Measurements from ENCODE around the gene RAB26. TPM values are rescaled to one million over a fixed set of nuclear protein-coding genes. Genes with fewer than 3 reads are reported as not detected.

RAB26 gene
- total RNA-seq, 1 donor from 2014 or later: 1.5 TPM

DNA sequence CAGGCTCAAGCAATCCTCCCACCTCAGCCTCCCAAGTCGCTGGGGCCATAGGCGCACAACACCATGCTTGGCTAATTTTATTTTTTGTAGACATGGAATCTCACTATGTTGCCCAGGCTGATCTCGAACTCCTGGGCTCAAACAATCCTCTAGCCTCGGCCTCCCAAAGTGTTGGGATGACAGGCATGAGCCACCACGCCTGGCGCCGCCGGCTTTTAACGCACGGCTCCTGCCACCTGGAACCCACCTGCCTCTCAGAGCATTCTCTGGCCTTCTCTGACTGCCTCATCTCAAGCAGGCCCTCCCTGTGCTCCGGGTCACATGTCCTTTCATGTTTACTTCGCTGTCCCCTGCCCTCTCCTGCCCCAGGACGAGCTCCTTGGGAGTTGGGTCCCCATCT lies 37.6 kb downstream of the RAB26 start:
- no peak for TF ChIP-seq POLR2A (IDR thresholded peaks at IDR 0.05)
- TF ChIP-seq, protein P1, sequence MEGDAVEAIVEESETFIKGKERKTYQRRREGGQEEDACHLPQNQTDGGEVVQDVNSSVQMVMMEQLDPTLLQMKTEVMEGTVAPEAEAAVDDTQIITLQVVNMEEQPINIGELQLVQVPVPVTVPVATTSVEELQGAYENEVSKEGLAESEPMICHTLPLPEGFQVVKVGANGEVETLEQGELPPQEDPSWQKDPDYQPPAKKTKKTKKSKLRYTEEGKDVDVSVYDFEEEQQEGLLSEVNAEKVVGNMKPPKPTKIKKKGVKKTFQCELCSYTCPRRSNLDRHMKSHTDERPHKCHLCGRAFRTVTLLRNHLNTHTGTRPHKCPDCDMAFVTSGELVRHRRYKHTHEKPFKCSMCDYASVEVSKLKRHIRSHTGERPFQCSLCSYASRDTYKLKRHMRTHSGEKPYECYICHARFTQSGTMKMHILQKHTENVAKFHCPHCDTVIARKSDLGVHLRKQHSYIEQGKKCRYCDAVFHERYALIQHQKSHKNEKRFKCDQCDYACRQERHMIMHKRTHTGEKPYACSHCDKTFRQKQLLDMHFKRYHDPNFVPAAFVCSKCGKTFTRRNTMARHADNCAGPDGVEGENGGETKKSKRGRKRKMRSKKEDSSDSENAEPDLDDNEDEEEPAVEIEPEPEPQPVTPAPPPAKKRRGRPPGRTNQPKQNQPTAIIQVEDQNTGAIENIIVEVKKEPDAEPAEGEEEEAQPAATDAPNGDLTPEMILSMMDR (IDR thresholded peaks at IDR 0.05): no peak
- no peak for TF ChIP-seq POLR2AphosphoS5 (IDR thresholded peaks at IDR 0.05; ENCODE audit: insufficient read depth in 1 of 2, low read depth in 1 of 2)
- Histone ChIP-seq H3K36me3 (no peaks in the 10 kb centered on the region), H3K4me3 (no peak overlapping the region), H3K4me1 (no peaks in the 10 kb centered on the region), H3K27ac (no peak overlapping the region), H3K27me3 (no peaks in the 10 kb centered on the region), H3K9me3 (no peaks in the 10 kb centered on the region)
- intact Hi-C loops (cut with DNase I): no loop called here
- DNase-seq (ENCODE audit: extremely low spot score in 2 of 2): no peak

DNA sequence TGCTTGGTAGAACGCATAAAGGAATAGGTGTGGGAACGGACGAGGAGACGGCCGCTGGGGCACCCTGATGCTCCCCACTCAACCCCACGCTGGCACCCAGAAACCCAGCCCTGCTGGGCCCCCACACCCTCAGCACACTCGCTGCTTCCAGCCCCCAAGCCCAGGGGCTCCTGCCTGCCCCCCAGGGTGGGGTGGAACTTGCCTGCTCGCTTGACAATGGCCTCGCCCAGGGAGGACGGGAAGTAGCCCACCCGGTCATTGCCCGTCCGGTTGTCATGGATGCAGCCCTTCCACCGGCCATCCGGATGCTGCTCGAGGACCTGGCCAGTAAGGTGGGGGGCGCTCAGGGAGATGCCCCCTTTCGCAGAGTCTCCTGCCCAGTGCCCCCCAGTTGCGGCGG lies 38.1 kb downstream of the RAB26 start:
- no peak for TF ChIP-seq POLR2AphosphoS5 (IDR thresholded peaks at IDR 0.05; ENCODE audit: insufficient read depth in 1 of 2, low read depth in 1 of 2)
- TF ChIP-seq, protein P1 (IDR thresholded peaks at IDR 0.05): no peak
- no peak for TF ChIP-seq POLR2A (IDR thresholded peaks at IDR 0.05)
- no peaks in the 10 kb centered on the region for H3K27me3 ChIP-seq
- H3K4me3 ChIP-seq: no peak overlapping the region
- intact Hi-C loops (cut with DNase I): no loop called here
- no peaks in the 10 kb centered on the region for H3K4me1 ChIP-seq
- H3K36me3 ChIP-seq: no peaks in the 10 kb centered on the region
- DNase-seq (ENCODE audit: extremely low spot score in 2 of 2): no peak
- no peak overlapping the region for H3K27ac ChIP-seq
- H3K9me3 ChIP-seq: no peaks in the 10 kb centered on the region

DNA sequence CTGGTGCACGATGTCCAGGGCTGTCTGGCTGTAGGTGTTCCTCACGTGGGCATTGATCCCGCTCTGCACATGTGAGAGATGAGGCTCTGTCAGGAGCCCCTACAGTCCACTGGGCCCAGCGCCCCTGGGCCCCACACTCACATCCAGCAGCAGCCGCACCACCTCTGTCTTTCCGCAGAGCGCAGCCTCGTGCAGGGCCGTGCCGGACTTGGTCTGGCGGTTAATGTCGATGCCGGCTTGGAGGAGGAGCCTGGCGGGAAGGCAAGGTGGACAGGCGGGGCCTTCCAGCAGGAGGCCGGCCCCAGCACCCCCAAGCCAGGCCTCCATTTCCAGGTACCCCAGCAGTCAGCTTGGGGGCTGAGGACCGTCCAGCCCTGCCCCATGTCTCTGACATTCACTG lies 38.8 kb downstream of the RAB26 start:
- TF ChIP-seq POLR2A (IDR thresholded peaks at IDR 0.05): no peak
- TF ChIP-seq, protein P1 (IDR thresholded peaks at IDR 0.05): no peak
- no peak for TF ChIP-seq POLR2AphosphoS5 (IDR thresholded peaks at IDR 0.05; ENCODE audit: insufficient read depth in 1 of 2, low read depth in 1 of 2)
- Histone ChIP-seq H3K4me1 (no peaks in the 10 kb centered on the region), H3K36me3 (no peaks in the 10 kb centered on the region), H3K9me3 (no peaks in the 10 kb centered on the region), H3K27ac (no peak overlapping the region), H3K27me3 (no peaks in the 10 kb centered on the region), H3K4me3 (no peak overlapping the region)
- no peak for DNase-seq (ENCODE audit: extremely low spot score in 2 of 2)
- intact Hi-C loops (cut with DNase I): no loop called here

DNA sequence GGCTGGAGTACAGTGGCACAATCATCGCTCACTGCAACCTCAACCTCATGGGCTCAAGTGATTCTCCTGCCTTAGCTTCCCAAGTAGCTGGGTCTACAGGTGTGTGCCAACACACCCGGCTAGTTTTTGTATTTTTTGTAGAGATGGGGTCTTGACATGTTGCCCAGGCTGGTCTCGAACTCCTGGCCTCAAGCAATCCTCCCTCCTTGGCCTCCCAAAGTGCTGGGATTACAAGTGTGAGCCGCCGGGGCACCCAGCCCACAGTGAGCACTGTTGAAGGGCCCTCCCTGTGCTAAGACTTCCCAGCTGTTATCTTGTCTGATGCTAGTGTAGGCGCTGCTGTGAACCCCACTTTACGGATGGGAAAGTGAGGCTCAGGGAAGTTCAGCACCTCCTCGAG lies 40.0 kb downstream of the RAB26 start:
- Histone ChIP-seq H3K36me3 (no peaks in the 10 kb centered on the region), H3K9me3 (no peaks in the 10 kb centered on the region), H3K4me3 (no peak overlapping the region), H3K4me1 (no peaks in the 10 kb centered on the region), H3K27ac (no peak overlapping the region), H3K27me3 (no peaks in the 10 kb centered on the region)
- TF ChIP-seq POLR2AphosphoS5 (IDR thresholded peaks at IDR 0.05; ENCODE audit: insufficient read depth in 1 of 2, low read depth in 1 of 2) (no peak), POLR2A (IDR thresholded peaks at IDR 0.05) (no peak)
- TF ChIP-seq, protein P1 (IDR thresholded peaks at IDR 0.05): no peak
- intact Hi-C loops (cut with DNase I): no loop called here
- no peak for DNase-seq (ENCODE audit: extremely low spot score in 2 of 2)

DNA sequence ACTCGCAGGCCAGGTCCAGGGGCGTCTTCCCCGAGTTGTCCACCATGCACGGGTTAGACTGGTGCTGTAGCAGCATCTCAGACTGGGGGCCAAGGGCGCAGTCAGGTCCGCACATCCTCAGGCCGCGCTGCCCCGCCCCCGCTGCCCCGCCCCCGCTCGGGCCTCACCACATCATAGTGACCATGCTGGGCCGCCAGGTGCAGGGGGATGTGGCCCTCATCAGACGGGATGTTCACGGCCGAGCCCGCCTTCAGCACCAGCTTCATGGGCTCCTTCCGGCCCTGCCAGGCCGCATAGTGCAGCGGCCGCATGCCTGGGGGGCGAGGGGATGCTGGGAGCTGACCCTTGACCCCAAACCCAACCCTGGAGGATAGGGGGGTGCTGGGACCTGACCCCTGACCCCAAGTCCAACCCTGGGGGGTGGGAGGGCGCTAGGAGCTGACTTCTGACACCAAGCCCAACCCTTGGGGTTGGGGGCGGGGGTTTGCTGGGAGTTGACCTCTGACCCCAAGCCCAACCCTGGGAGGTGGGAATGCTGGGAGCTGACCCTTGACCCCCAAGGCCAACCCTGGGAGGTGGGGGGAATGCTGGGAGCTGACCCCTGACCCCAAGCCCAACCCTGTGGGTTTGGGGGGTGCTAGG lies 40.9 kb downstream of the RAB26 start:
- Histone ChIP-seq H3K4me3 (no peak overlapping the region), H3K27me3 (no peaks in the 10 kb centered on the region), H3K36me3 (no peaks in the 10 kb centered on the region), H3K4me1 (peaks cover 1% of the 10 kb centered on the region), H3K9me3 (no peaks in the 10 kb centered on the region), H3K27ac (no peak overlapping the region)
- intact Hi-C loops (cut with DNase I): no loop called here
- DNase-seq (ENCODE audit: extremely low spot score in 2 of 2): no peak
- TF ChIP-seq, protein P1 (IDR thresholded peaks at IDR 0.05): no peak
- TF ChIP-seq POLR2AphosphoS5 (IDR thresholded peaks at IDR 0.05; ENCODE audit: insufficient read depth in 1 of 2, low read depth in 1 of 2): no peak
- TF ChIP-seq POLR2A (IDR thresholded peaks at IDR 0.05): no peak

Measured in vagina (tissue), 2 donors.